ENCODE measurements around the gene ADAMTS2. TPM values are rescaled to one million over a fixed set of nuclear protein-coding genes. Genes with fewer than 3 reads are reported as not detected.

Gene ADAMTS2
- total and polyA plus RNA-seq, 4 experiments from 2014 or later: 0.07 TPM; not detected in 3

GRCh38 chr5:179375831-179376365 lies 30.6 kb upstream of the ADAMTS2 start:
- H3K27me3 ChIP-seq (ENCODE audit: insufficient read depth, low read length): no peaks in the 10 kb centered on the region
- intact Hi-C loops (cut with micrococcal nuclease): no loop called here
- no peaks in the 10 kb centered on the region for H3K9me3 ChIP-seq (ENCODE audit: control insufficient read depth in 1 of 2, low read length in 2 of 2)
- no peaks in the 10 kb centered on the region for H3K4me1 ChIP-seq (ENCODE audit: insufficient read depth, low read length)
- no peaks in the 10 kb centered on the region for H3K36me3 Mint-ChIP-seq
- no peaks in the 10 kb centered on the region for H3K4me1 Mint-ChIP-seq
- CTCF ChIA-PET (ENCODE audit: partially characterized antibody): no interaction called here
- no peak overlapping the region for H3K27ac ChIP-seq (ENCODE audit: low read depth, low read length)
- no peak overlapping the region for H3K4me3 ChIP-seq (ENCODE audit: low read length in 2 of 2)
- H3K27me3 Mint-ChIP-seq: peaks cover 0 to 1% of the 10 kb centered on the region in 2 donors
- H3K36me3 ChIP-seq (ENCODE audit: insufficient read depth, low read length): no peaks in the 10 kb centered on the region
- H3K9me3 Mint-ChIP-seq: no peaks in the 10 kb centered on the region
- H3K4me3 Mint-ChIP-seq: no peak overlapping the region
- H3K27ac Mint-ChIP-seq: no peak overlapping the region
- DNase-seq: no peak
- POLR2A ChIA-PET (ENCODE audit: partially characterized antibody): no interaction called here

GRCh38 chr5:179375236-179375685 lies 30.0 kb upstream of the ADAMTS2 start:
- H3K9me3 ChIP-seq (ENCODE audit: control insufficient read depth in 1 of 2, low read length in 2 of 2): no peaks in the 10 kb centered on the region
- intact Hi-C loops (cut with micrococcal nuclease): no loop called here
- no peaks in the 10 kb centered on the region for H3K4me1 ChIP-seq (ENCODE audit: insufficient read depth, low read length)
- H3K36me3 ChIP-seq (ENCODE audit: insufficient read depth, low read length): no peaks in the 10 kb centered on the region
- H3K4me3 Mint-ChIP-seq: no peak overlapping the region
- H3K27me3 ChIP-seq (ENCODE audit: insufficient read depth, low read length): no peaks in the 10 kb centered on the region
- H3K9me3 Mint-ChIP-seq: no peaks in the 10 kb centered on the region
- H3K27me3 Mint-ChIP-seq: peaks cover 0 to 1% of the 10 kb centered on the region in 2 donors
- no peak overlapping the region for H3K27ac ChIP-seq (ENCODE audit: low read depth, low read length)
- ChIA-PET POLR2A (ENCODE audit: partially characterized antibody) (no interaction called here), CTCF (ENCODE audit: partially characterized antibody) (no interaction called here)
- no peak for DNase-seq
- H3K4me1 Mint-ChIP-seq: no peaks in the 10 kb centered on the region
- H3K4me3 ChIP-seq (ENCODE audit: low read length in 2 of 2): no peak overlapping the region
- no peaks in the 10 kb centered on the region for H3K36me3 Mint-ChIP-seq
- no peak overlapping the region for H3K27ac Mint-ChIP-seq

- Histone ChIP-seq H3K27me3 (ENCODE audit: insufficient read depth, low read length) (no peaks in the 10 kb centered on the region), H3K9me3 (ENCODE audit: control insufficient read depth in 1 of 2, low read length in 2 of 2) (no peaks in the 10 kb centered on the region), H3K36me3 (ENCODE audit: insufficient read depth, low read length) (no peaks in the 10 kb centered on the region), H3K27ac (ENCODE audit: low read depth, low read length) (no peak overlapping the region), H3K4me3 (ENCODE audit: low read length in 2 of 2) (no peak overlapping the region), H3K4me1 (ENCODE audit: insufficient read depth, low read length) (no peaks in the 10 kb centered on the region)
- intact Hi-C loops (cut with micrococcal nuclease): no loop called here
- Mint-ChIP-seq H3K4me1 (no peaks in the 10 kb centered on the region), H3K27ac (no peak overlapping the region), H3K4me3 (no peak overlapping the region), H3K36me3 (no peaks in the 10 kb centered on the region), H3K9me3 (no peaks in the 10 kb centered on the region), H3K27me3 (peaks cover 0 to 1% of the 10 kb centered on the region in 2 donors)
- CTCF ChIA-PET (ENCODE audit: partially characterized antibody): no interaction called here
- POLR2A ChIA-PET (ENCODE audit: partially characterized antibody): no interaction called here
- DNase-seq: no peak
Observed at GRCh38 chr5:179374506-179375235, 29.4 kb upstream of the ADAMTS2 start.

- H3K9me3 Mint-ChIP-seq: no peaks in the 10 kb centered on the region
Observed at GRCh38 chr5:179373961-179374505, 28.8 kb upstream of the ADAMTS2 start.

GRCh38 chr5:179373101-179373934 lies 28.1 kb upstream of the ADAMTS2 start:
- Mint-ChIP-seq H3K9me3 (no peaks in the 10 kb centered on the region), H3K36me3 (no peaks in the 10 kb centered on the region), H3K27me3 (peaks cover 0 to 1% of the 10 kb centered on the region in 2 donors), H3K27ac (no peak overlapping the region), H3K4me3 (no peak overlapping the region), H3K4me1 (no peaks in the 10 kb centered on the region)
- ChIA-PET POLR2A (ENCODE audit: partially characterized antibody) (no interaction called here), CTCF (ENCODE audit: partially characterized antibody) (no interaction called here)
- Histone ChIP-seq H3K36me3 (ENCODE audit: insufficient read depth, low read length) (no peaks in the 10 kb centered on the region), H3K4me1 (ENCODE audit: insufficient read depth, low read length) (no peaks in the 10 kb centered on the region), H3K4me3 (ENCODE audit: low read length in 2 of 2) (no peak overlapping the region), H3K27me3 (ENCODE audit: insufficient read depth, low read length) (no peaks in the 10 kb centered on the region), H3K27ac (ENCODE audit: low read depth, low read length) (no peak overlapping the region), H3K9me3 (ENCODE audit: control insufficient read depth in 1 of 2, low read length in 2 of 2) (no peaks in the 10 kb centered on the region)
- intact Hi-C loops (cut with micrococcal nuclease): no loop called here
- no peak for DNase-seq

More at GRCh38 chr5:179373961-179374505, 28.8 kb upstream of the ADAMTS2 start:
- intact Hi-C loops (cut with micrococcal nuclease): no loop called here
- no peak overlapping the region for H3K4me3 ChIP-seq (ENCODE audit: low read length in 2 of 2)
- POLR2A ChIA-PET (ENCODE audit: partially characterized antibody): no interaction called here
- H3K4me3 Mint-ChIP-seq: no peak overlapping the region
- H3K9me3 ChIP-seq (ENCODE audit: control insufficient read depth in 1 of 2, low read length in 2 of 2): no peaks in the 10 kb centered on the region
- DNase-seq: no peak
- peaks cover 0 to 1% of the 10 kb centered on the region in 2 donors for H3K27me3 Mint-ChIP-seq
- no peaks in the 10 kb centered on the region for H3K4me1 Mint-ChIP-seq
- no peaks in the 10 kb centered on the region for H3K36me3 ChIP-seq (ENCODE audit: insufficient read depth, low read length)
- CTCF ChIA-PET (ENCODE audit: partially characterized antibody): no interaction called here
- H3K4me1 ChIP-seq (ENCODE audit: insufficient read depth, low read length): no peaks in the 10 kb centered on the region
- H3K27ac Mint-ChIP-seq: no peak overlapping the region
- no peak overlapping the region for H3K27ac ChIP-seq (ENCODE audit: low read depth, low read length)
- H3K36me3 Mint-ChIP-seq: no peaks in the 10 kb centered on the region
- H3K27me3 ChIP-seq (ENCODE audit: insufficient read depth, low read length): no peaks in the 10 kb centered on the region

GRCh38 chr5:179371681-179372680 lies 26.7 kb upstream of the ADAMTS2 start:
- H3K27me3 ChIP-seq (ENCODE audit: insufficient read depth, low read length): no peaks in the 10 kb centered on the region
- H3K27ac ChIP-seq (ENCODE audit: low read depth, low read length): no peak overlapping the region
- ChIA-PET POLR2A (ENCODE audit: partially characterized antibody) (no interaction called here), CTCF (ENCODE audit: partially characterized antibody) (no interaction called here)
- H3K36me3 Mint-ChIP-seq: no peaks in the 10 kb centered on the region
- H3K4me1 ChIP-seq (ENCODE audit: insufficient read depth, low read length): no peaks in the 10 kb centered on the region
- H3K4me3 Mint-ChIP-seq: no peak overlapping the region
- H3K9me3 ChIP-seq (ENCODE audit: control insufficient read depth in 1 of 2, low read length in 2 of 2): no peaks in the 10 kb centered on the region
- H3K4me3 ChIP-seq (ENCODE audit: low read length in 2 of 2): no peak overlapping the region
- no peaks in the 10 kb centered on the region for H3K36me3 ChIP-seq (ENCODE audit: insufficient read depth, low read length)
- peaks cover 0 to 1% of the 10 kb centered on the region in 2 donors for H3K27me3 Mint-ChIP-seq
- intact Hi-C loops (cut with micrococcal nuclease): no loop called here
- no peak for DNase-seq
- no peaks in the 10 kb centered on the region for H3K9me3 Mint-ChIP-seq
- H3K4me1 Mint-ChIP-seq: no peaks in the 10 kb centered on the region
- no peak overlapping the region for H3K27ac Mint-ChIP-seq

Measured in CD4-positive, alpha-beta memory T cell (primary cell).